T-helper 1 cell treated with Interleukin-12 subunit alpha and Interleukin-12 subunit beta and Interleukin-4 antibody, amounts not matched to agents 30 μg/mL and 1 μg/mL, for 36 hours (primary cell): Measurements from ENCODE around the gene KBTBD6.
"Not testable (repeated sequence)": the region's sequence is repeated elsewhere in the genome, so short reads cannot be mapped to it uniquely, and the experiment has no call there.

ENCODE experiments used
- H3K27ac Mint-ChIP-seq: one replicate; pipeline ENCODE4 v1.8.0; 2021; ENCODE audit warnings: mild to moderate bottlenecking, mixed read lengths
- H3K27me3 Mint-ChIP-seq: one replicate; pipeline ENCODE4 v1.8.0; 2021; ENCODE audit warnings: low read depth, mixed read lengths
- H3K36me3 Mint-ChIP-seq: one replicate; pipeline ENCODE4 v1.8.0; 2021; ENCODE audit warnings: low read depth, mixed read lengths
- H3K4me1 Mint-ChIP-seq: one replicate; pipeline ENCODE4 v1.8.0; 2021; ENCODE audit warnings: low read depth, mixed read lengths
- H3K4me3 Mint-ChIP-seq: one replicate; pipeline ENCODE4 v1.8.0; 2021; ENCODE audit warnings: mild to moderate bottlenecking, moderate library complexity, mixed read lengths
- H3K9me3 Mint-ChIP-seq: one replicate; pipeline ENCODE4 v1.8.0; 2021; ENCODE audit warnings: mixed read lengths

KBTBD6 gene

DNA sequence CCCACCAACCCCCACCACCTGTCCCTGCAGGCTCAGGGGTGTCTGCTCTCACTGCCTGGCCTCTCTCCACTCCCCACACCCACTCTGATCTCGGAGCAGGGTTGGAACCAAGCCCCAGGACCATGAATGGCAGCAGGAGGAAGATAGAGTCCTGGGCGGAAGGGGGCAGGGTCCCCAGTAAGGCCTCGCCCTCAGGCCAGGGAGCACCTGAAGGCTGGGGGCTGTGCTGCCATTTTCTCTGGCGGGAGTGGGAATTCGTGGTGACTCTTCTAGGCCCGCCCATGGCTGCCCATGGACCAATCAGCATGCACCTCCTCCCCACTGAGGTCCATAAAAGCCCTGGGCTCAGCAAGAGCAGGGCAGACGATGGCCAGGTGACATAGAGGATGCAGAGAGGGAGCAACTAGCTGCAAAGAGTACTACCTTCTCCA is 25.0 kb downstream of the KBTBD6 start:
- H3K27ac Mint-ChIP-seq: no peak overlapping the region
- no peaks in the 10 kb centered on the region for H3K36me3 Mint-ChIP-seq
- no peaks in the 10 kb centered on the region for H3K9me3 Mint-ChIP-seq
- H3K4me3 Mint-ChIP-seq: no peak overlapping the region
- H3K4me1 Mint-ChIP-seq: no peaks in the 10 kb centered on the region
- no peaks in the 10 kb centered on the region for H3K27me3 Mint-ChIP-seq

DNA sequence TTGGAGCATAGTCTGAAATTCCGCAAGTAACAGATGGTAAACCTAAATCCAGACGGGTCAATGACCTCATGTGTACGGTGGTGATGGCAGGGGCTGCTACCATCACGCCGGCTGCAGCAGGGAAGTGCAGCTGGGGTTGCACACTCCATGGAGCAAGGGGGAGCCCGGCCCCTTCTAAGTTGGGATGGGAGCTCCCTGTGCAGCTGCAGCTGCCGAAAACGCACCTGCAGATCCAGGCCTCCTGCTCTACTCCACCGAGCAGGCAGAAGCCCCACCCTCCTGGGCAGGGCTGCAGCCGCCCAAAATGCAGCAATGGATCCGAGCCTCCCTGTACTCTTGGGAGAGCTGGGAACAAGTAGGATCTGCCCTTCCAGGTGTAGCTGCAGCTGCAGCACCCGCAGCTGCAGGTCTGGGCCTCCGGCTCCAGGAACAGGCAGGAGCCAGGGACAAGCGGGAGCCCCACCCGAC is 25.5 kb downstream of the KBTBD6 start:
- no peaks in the 10 kb centered on the region for H3K4me1 Mint-ChIP-seq

DNA sequence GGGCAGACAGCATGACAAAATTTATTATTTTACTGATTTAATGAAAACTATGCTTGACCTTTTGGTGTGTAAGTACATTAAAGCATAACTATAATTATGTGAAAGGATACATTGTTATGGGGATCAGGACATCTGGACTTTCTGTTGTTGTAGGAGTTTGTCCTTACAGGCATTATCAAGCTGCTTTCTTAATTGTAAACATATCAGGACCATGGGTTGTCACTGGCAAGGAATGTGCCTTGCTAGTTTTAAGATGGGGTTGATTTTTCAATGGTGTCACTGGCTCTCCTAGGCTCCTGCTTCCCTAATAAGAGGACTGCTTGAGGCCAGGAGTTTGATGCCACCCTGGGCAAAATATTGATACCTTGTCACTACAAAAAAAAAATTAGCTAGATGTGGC is 32.6 kb downstream of the KBTBD6 start:
- Mint-ChIP-seq H3K27ac (no peak overlapping the region), H3K4me3 (no peak overlapping the region), H3K27me3 (peaks cover 4% of the 10 kb centered on the region), H3K36me3 (no peaks in the 10 kb centered on the region), H3K4me1 (no peaks in the 10 kb centered on the region), H3K9me3 (no peaks in the 10 kb centered on the region)

More for the DNA sequence above, 25.5 kb downstream of the KBTBD6 start:
- Mint-ChIP-seq H3K36me3 (no peaks in the 10 kb centered on the region), H3K27me3 (no peaks in the 10 kb centered on the region), H3K9me3 (no peaks in the 10 kb centered on the region), H3K4me3 (no peak overlapping the region), H3K27ac (no peak overlapping the region)

DNA sequence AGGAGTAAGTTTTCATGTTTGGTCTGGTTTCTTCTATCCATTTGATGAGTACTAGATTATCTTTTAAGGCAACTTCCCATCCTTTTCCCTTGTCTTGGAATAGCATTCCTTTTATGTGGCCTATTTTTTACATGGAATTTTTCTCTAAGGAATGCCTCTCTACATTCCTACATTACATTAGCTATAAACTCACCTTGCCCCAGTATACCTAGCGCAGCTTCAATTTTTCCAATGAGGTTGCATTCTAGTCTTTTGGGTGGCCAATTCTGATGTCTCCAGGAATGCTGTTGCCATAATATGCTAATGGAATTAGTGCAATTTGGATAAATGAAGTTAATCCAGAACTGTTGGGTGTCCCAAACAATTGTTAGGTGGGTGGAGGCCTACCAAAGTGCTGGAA is 33.8 kb downstream of the KBTBD6 start:
- H3K27me3 Mint-ChIP-seq: peaks cover 4% of the 10 kb centered on the region
- H3K27ac Mint-ChIP-seq: no peak overlapping the region
- no peak overlapping the region for H3K4me3 Mint-ChIP-seq

DNA sequence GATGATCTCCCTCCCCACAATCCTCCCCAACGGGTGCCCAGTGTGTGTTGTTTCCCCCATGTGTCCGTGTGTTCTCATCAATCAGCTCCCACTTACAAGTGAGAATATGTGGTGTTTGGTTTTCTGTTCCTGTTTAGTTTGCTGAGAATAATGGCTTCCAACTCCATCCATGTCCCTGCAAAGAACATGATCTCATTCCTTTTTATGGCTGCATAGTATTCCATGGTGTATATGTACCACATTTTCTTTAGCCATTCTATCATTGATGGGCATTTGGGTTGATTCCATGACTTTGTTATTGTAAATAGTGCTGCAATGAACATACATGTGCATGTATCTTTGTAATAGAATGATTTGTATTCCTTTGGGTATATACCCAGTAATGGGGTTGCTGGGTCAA is 36.9 kb downstream of the KBTBD6 start:
- H3K4me1 Mint-ChIP-seq, H3K9me3 Mint-ChIP-seq: not testable (repeated sequence)

More for the DNA sequence above, 33.8 kb downstream of the KBTBD6 start:
- no peaks in the 10 kb centered on the region for H3K9me3 Mint-ChIP-seq
- no peaks in the 10 kb centered on the region for H3K36me3 Mint-ChIP-seq
- no peaks in the 10 kb centered on the region for H3K4me1 Mint-ChIP-seq

DNA sequence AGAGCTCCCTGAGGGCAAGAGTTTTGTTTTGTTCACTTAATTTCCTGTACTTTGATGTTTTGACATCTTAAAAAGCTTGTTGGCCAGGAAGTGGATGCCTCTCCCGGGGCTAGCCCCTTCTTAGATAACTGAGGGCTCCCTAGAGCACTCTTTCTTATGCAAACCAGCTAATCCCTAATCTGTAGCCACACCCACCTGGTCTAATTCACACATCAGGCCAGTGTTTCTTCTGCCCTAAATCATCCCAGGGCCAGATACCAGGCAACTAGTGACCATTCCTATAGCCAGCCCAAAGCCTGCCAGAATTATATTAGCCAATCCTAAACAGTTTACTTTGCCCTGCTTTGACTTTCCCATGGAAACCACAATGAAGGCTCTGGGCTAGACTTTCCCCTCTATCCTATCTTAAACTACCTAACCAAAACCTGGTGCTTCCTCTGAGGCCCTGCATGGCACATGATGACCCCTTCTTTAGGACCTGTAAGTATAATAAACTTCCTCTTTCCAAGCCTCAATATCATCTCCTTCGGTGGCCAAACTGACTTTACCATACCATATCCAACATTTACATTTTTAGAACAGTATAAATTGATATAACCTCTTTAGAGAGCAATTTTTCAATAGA is 46.5 kb downstream of the KBTBD6 start:
- Mint-ChIP-seq H3K27ac (no peak overlapping the region), H3K9me3 (peaks cover 8% of the 10 kb centered on the region), H3K4me3 (no peak overlapping the region), H3K4me1 (no peaks in the 10 kb centered on the region), H3K27me3 (no peaks in the 10 kb centered on the region), H3K36me3 (peaks cover 23% of the 10 kb centered on the region)

More for the DNA sequence above, 36.9 kb downstream of the KBTBD6 start:
- H3K4me3 Mint-ChIP-seq, H3K36me3 Mint-ChIP-seq, H3K27me3 Mint-ChIP-seq, H3K27ac Mint-ChIP-seq: not testable (repeated sequence)

DNA sequence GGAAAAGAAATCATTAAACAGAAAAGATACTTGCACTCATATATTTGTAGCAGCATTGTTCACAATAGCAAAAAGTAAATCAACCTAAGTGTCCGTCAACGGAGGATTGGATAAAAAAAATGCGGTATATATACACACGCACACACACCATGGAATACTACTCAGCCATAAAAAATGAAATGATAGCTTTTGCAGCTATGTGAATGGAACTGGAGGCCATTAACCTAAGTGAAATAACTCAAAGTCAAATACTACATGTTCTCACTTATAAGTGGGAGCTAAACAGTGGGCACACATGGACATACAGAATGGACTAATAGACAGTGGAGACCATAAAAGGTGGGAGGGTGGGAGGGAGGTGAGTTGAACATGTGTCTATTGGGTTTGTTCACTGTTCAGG is 52.9 kb downstream of the KBTBD6 start:
- no peaks in the 10 kb centered on the region for H3K4me1 Mint-ChIP-seq
- H3K4me3 Mint-ChIP-seq: no peak overlapping the region
- no peak overlapping the region for H3K27ac Mint-ChIP-seq
- H3K36me3 Mint-ChIP-seq: peaks cover 45% of the 10 kb centered on the region
- H3K9me3 Mint-ChIP-seq: no peaks in the 10 kb centered on the region
- H3K27me3 Mint-ChIP-seq: no peaks in the 10 kb centered on the region
